OCI-LY7 (cell line): Measurements from ENCODE around the gene SLC16A10. TPM values are rescaled to one million over a fixed set of nuclear protein-coding genes. Genes with fewer than 3 reads are reported as not detected.

Source experiments
- BruUV-seq: library from RNA; stranded (reverse); fragments of 400-500 nt; replicated peaks from 2 replicates; lab custom pipeline; 2021; lab: Mats Ljungman, UMichigan
- CTCF ChIA-PET: fragments of 300-600 bp; sonication (Branson Sonifier 250); formaldehyde crosslinking; loops from one replicate; lab custom pipeline; 2022; ENCODE audit warnings: antibody characterized with exemption; ENCODE audit not compliant: unreplicated experiment; lab: Charles Lee
- POLR2A ChIA-PET: fragments of 300-600 bp; sonication (Branson Sonifier 250); formaldehyde crosslinking; loops from one replicate; lab custom pipeline; 2022; ENCODE audit warnings: antibody characterized with exemption; lab: Charles Lee
- DNase-seq: peaks from one replicate; pipeline ENCODE4 v3.0.0-alpha.2; 2015; ENCODE audit warnings: low spot score
- H2AFZ ChIP-seq: fragments of 200-600 bp; sonication (generic), shearing (Covaris generic); 2 replicates; pipeline ENCODE4 v1.6.1; 2014; ENCODE audit warnings: mild to moderate bottlenecking, antibody characterized with exemption, low read length, moderate library complexity
- H3K27ac ChIP-seq: fragments of 200-600 bp; sonication (generic); 2 replicates; pipeline ENCODE4 v1.5.1; 2014; ENCODE audit warnings: mixed run types, low read depth, mild to moderate bottlenecking, moderate library complexity, low read length, inconsistent platforms; ENCODE audit not compliant: poor library complexity, severe bottlenecking
- H3K36me3 ChIP-seq: fragments of 200-600 bp; sonication (generic); 2 replicates; pipeline ENCODE4 v1.6.1; 2014; ENCODE audit warnings: mild to moderate bottlenecking, antibody characterized with exemption, low read length, moderate library complexity, mixed read lengths; ENCODE audit not compliant: insufficient read depth
- H3K4me1 ChIP-seq: fragments of 200-600 bp; sonication (generic); 2 replicates; pipeline ENCODE4 v1.5.1; 2014; ENCODE audit warnings: mild to moderate bottlenecking, low read length; ENCODE audit not compliant: insufficient read depth, poor library complexity, severe bottlenecking
- H3K4me2 ChIP-seq: fragments of 200-600 bp; sonication (generic); 2 replicates; pipeline ENCODE4 v1.6.1; 2014; ENCODE audit warnings: mild to moderate bottlenecking, low read length
- H3K4me3 ChIP-seq: fragments of 200-600 bp; sonication (generic); 2 replicates; pipeline ENCODE4 v1.5.1; 2014; ENCODE audit warnings: mild to moderate bottlenecking, low read depth, low read length; ENCODE audit not compliant: poor library complexity, severe bottlenecking
- H3K79me2 ChIP-seq: fragments of 200-600 bp; sonication (generic); 2 replicates; pipeline ENCODE4 v1.6.1; 2016; ENCODE audit warnings: low read depth, mild to moderate bottlenecking, low read length, moderate library complexity, mixed read lengths; ENCODE audit not compliant: insufficient read depth
- H3K9me2 ChIP-seq: fragments of 200-600 bp; sonication (generic); 2 replicates; pipeline ENCODE4 v1.6.1; 2016; ENCODE audit warnings: mild to moderate bottlenecking, low read length, mixed read lengths; ENCODE audit not compliant: insufficient read depth
- H3K9me3 ChIP-seq: fragments of 200-600 bp; sonication (generic); 2 replicates; pipeline ENCODE4 v1.6.1; 2014; ENCODE audit warnings: mild to moderate bottlenecking, mixed run types, low read length, mixed read lengths
- H4K20me1 ChIP-seq: fragments of 200-600 bp; sonication (generic); 2 replicates; pipeline ENCODE4 v1.6.1; 2014; ENCODE audit warnings: mild to moderate bottlenecking, antibody characterized with exemption, low read length, moderate library complexity, mixed read lengths; ENCODE audit not compliant: insufficient read depth
- EZH2phosphoT487 ChIP-seq: fragments of 200-600 bp; sonication (generic); IDR thresholded peaks from 2 replicates; pipeline ENCODE4 v1.6.1; 2018; ENCODE audit warnings: low read depth, borderline replicate concordance, mild to moderate bottlenecking, mixed run types, antibody characterized with exemption, low read length, moderate library complexity, mixed read lengths
- intact Hi-C: fragments of 100-400 bp; cut with micrococcal nuclease; formaldehyde crosslinking; loops from one replicate; pipeline ENCODE4 v1.10.0; 2022; ENCODE audit not compliant: unreplicated experiment
- total RNA-seq, 2 experiments: library from RNA; depleted of rRNA in 1 of 2; stranded (reverse); fragments of >200 nt in 1 of 2; shearing (Covaris generic) in 1 of 2; gene quantifications; 2 replicates each; pipeline ENCODE4 v1.2.3, GENCODE V29; 2014 to 2022
- TF ChIP-seq, protein P1 (sequence below): fragments of 200-600 bp; sonication (generic); conservative IDR thresholded peaks from 2 replicates; pipeline ENCODE4 v1.5.1; 2014; ENCODE audit warnings: mild to moderate bottlenecking, antibody characterized with exemption, low read length, moderate library complexity, mixed read lengths

The SLC16A10 gene
- total RNA-seq, 2 experiments from 2014 or later = not detected

- Histone ChIP-seq H3K9me3 (no peaks in the 10 kb centered on the region), H3K27ac (no peak overlapping the region), H3K79me2 (no peaks in the 10 kb centered on the region), H3K4me2 (no peak overlapping the region), H3K36me3 (no peaks in the 10 kb centered on the region), H4K20me1 (no peaks in the 10 kb centered on the region), H3K4me3 (no peak overlapping the region), H3K4me1 (no peaks in the 10 kb centered on the region), H2AFZ (no peak overlapping the region), H3K9me2 (no peaks in the 10 kb centered on the region)
- BruUV-seq = no TSS peak
- POLR2A ChIA-PET = no interaction called here
- DNase-seq = no peak
- CTCF ChIA-PET = no interaction called here
- intact Hi-C loops = no loop called here
- TF ChIP-seq, protein P1, sequence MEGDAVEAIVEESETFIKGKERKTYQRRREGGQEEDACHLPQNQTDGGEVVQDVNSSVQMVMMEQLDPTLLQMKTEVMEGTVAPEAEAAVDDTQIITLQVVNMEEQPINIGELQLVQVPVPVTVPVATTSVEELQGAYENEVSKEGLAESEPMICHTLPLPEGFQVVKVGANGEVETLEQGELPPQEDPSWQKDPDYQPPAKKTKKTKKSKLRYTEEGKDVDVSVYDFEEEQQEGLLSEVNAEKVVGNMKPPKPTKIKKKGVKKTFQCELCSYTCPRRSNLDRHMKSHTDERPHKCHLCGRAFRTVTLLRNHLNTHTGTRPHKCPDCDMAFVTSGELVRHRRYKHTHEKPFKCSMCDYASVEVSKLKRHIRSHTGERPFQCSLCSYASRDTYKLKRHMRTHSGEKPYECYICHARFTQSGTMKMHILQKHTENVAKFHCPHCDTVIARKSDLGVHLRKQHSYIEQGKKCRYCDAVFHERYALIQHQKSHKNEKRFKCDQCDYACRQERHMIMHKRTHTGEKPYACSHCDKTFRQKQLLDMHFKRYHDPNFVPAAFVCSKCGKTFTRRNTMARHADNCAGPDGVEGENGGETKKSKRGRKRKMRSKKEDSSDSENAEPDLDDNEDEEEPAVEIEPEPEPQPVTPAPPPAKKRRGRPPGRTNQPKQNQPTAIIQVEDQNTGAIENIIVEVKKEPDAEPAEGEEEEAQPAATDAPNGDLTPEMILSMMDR = no peak
- no peak for TF ChIP-seq EZH2phosphoT487
Observed at GRCh38 chr6:111173341-111173740, 86.0 kb downstream of the SLC16A10 start.

DNA sequence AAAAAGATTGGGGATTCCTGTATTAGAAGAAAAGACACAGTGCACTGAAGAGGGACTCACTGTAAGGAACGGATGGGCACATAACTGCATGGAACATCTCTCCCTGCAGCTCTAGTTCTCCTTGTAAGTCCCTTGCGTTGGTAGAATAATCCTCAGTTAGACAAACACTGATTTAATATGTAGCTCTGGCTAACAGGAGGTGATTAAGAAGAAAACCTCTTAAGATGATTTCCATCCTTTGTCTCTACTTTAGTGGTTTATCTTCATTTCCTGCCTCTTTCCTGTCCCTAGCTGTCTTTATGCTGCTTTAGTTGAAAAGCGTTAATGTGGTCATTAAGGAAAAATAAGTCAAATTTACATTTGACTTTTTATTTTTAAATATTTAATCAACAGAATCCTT, 86.6 kb downstream of the SLC16A10 start:
- no peaks in the 10 kb centered on the region for H3K4me1 ChIP-seq
- intact Hi-C loops = no loop called here
- no peak overlapping the region for H3K27ac ChIP-seq
- H3K79me2 ChIP-seq = no peaks in the 10 kb centered on the region
- H2AFZ ChIP-seq = no peak overlapping the region
- TF ChIP-seq, protein P1 = no peak
- no peak for TF ChIP-seq EZH2phosphoT487
- H3K4me3 ChIP-seq = no peak overlapping the region
- no peak overlapping the region for H3K4me2 ChIP-seq
- no peaks in the 10 kb centered on the region for H3K9me3 ChIP-seq
- no peaks in the 10 kb centered on the region for H3K9me2 ChIP-seq
- no TSS peak for BruUV-seq
- H3K36me3 ChIP-seq = no peaks in the 10 kb centered on the region
- ChIA-PET CTCF (no interaction called here), POLR2A (interaction anchor here (0.6 kb wide), 1 partner anchor 12 kb away, joined by 3 read pairs; no protein-coding TSS in a partner anchor)
- no peaks in the 10 kb centered on the region for H4K20me1 ChIP-seq
- DNase-seq = no peak

DNA sequence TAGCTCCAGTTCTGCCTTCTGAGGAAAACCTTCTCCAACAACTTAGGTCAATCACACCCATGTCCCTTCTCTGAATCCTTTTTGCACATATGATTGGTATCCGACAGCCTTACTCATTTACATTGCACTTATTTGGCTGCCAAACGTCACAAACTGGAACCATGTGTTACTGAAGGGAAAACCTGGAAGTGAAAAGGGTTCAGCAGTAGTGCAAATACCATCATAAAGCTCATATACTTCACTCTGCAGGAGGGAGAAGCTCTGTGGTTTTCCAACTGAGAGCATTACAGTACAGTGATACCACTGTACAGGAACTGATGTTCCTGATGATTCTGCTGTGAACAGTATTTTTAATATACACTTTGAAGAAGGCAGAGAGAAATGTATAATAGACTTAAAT, 87.8 kb downstream of the SLC16A10 start:
- Histone ChIP-seq H3K27ac (no peak overlapping the region), H3K9me3 (no peaks in the 10 kb centered on the region), H3K4me3 (no peak overlapping the region), H3K4me2 (no peak overlapping the region), H3K36me3 (no peaks in the 10 kb centered on the region), H3K4me1 (no peaks in the 10 kb centered on the region), H4K20me1 (no peaks in the 10 kb centered on the region), H3K79me2 (no peaks in the 10 kb centered on the region), H3K9me2 (no peaks in the 10 kb centered on the region), H2AFZ (no peak overlapping the region)
- ChIA-PET POLR2A (no interaction called here), CTCF (no interaction called here)
- BruUV-seq = no TSS peak
- intact Hi-C loops = no loop called here
- DNase-seq = no peak
- TF ChIP-seq EZH2phosphoT487 = no peak
- TF ChIP-seq, protein P1 = no peak
